Fibroblast of skin of back (primary cell): ENCODE data around the gene TMX2. TPM values are rescaled to one million over a fixed set of nuclear protein-coding genes. Genes with fewer than 3 reads are reported as not detected.
"Not testable (repeated sequence)": the region's sequence is repeated elsewhere in the genome, so short reads cannot be mapped to it uniquely, and the experiment has no call there.

Experiments used
- DNase-seq: peaks from one replicate; pipeline ENCODE4 v3.0.0-alpha.2; 2013
- polyA plus RNA-seq, 2 experiments: library from polyadenylated mRNA; unstranded; fragments of 120-200 nt; gene quantifications; one replicate each; pipeline ENCODE4 v1.2.1, GENCODE V29; 2013; ENCODE audit not compliant: insufficient read length in 2 of 2

TMX2 gene, protein sequence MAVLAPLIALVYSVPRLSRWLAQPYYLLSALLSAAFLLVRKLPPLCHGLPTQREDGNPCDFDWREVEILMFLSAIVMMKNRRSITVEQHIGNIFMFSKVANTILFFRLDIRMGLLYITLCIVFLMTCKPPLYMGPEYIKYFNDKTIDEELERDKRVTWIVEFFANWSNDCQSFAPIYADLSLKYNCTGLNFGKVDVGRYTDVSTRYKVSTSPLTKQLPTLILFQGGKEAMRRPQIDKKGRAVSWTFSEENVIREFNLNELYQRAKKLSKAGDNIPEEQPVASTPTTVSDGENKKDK
- 91.0 TPM for polyA plus RNA-seq (2013, experiment 1 of 2; ENCODE audit: insufficient read length)
- 54.1 TPM for polyA plus RNA-seq (2013, experiment 2 of 2; ENCODE audit: insufficient read length)

DNA sequence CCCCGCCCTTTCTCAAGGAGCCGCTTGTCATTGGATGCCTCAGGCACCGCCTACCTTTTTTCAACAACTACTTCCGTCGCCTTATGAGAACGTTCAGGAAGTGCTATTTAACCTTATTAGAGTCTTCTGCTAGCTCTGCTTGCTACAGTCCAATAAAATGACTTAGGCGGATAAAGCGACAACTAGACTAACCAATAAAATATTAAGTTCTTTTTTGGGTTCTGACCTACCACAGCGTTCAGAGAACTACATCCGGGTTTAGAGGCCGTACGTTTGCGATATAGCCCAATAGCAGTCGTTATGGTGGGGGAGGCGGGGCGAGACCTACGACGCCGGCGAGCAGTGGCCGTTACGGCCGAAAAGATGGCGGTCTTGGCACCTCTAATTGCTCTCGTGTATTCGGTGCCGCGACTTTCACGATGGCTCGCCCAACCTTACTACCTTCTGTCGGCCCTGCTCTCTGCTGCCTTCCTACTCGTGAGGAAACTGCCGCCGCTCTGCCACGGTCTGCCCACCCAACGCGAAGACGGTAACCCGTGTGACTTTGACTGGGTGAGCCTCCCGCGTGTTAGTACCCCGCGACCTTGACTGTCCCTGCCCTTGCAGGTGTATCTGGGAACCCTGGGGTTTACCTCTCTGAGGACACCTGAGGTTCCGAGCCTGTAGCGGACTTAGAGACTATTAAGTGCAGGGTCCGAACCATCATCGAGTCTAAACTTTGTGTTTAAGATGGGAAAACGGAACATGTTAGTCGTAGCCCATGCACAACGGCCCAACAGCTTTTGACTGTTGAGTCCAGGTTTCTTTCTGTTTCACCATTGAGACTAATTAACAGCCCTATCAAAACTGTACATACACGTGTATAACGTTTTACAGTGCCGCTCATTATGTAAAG is at the start of gene TMX2:
Gene TMX2, plus strand, starts transcription at position 338 of the 895 bp plus-strand sequence. Its CDS starts 26 bp downstream, at position 364.
- DNase-seq: peak; percentile 100

DNA sequence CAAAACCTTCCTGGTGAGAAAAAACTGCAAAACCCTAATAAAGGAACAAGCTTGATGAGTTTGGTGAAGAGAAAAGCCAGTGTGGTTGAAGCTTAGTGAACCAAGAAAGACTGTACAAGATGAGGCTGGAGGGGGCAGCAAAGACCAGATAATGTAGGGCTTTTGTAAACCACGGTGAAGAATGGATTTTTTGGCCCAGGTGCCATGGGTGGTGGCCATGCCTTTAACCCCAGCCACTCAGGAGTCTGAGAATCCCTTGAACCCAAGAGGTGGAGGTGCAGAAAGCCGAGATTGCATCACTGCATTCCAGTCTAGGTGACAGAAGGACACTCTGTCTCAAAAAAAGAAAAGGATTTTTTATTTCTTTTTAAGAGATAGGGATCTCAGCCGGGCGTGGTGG is 49.5 kb upstream of the TMX2 start:
- DNase-seq: no peak

DNA sequence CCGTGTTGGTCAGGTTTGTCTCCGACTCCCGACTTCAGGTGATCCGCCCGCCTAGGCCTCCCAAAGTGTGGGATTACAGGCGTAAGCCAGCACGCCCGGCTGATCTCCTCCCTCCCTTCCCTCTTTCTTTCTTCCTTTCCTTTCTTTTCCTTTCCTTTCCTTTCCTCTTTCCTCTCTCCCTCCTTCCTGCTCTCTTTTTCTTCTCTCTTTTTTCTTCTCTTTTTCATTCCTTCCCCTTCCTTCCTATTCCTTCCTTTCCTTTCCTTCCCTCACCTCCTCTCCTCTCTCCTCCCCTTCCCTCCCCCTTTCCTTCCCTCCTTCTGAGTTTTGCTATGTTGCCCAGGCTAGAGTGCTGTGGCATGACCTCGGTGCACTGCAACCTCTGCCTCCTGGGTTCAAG is 48.4 kb upstream of the TMX2 start:
- no peak for DNase-seq

DNA sequence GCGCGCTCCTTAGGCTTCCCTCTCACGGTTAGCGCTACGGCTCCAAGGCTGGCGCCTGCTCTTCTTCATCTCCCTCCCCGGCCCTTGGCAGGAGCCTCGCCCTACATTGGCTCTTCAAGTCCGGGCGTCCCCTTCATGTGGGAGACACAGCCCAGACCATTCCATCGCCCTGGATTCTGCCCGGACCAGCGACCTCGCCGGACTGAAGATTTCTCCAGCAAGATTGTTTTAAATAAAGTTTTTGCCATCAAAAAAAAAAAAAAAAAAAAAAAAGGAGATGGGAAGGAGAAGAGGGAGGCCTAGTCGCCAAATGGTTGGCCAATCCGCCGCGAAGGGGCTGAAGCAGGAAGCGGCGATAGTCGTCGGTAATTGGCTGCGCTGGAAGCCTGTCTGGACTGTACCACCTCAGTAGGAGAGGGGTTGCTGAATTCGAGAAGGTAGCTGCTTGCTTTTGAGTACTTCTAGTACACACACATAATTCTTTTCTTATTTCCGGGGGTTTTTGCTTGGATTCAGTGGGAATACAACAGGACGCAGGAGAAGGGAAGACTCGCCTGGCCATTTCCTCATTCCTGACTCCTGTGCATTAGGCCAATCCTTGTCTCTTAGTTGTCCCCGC is 45.2 kb upstream of the TMX2 start:
- peak; percentile 99 for DNase-seq

DNA sequence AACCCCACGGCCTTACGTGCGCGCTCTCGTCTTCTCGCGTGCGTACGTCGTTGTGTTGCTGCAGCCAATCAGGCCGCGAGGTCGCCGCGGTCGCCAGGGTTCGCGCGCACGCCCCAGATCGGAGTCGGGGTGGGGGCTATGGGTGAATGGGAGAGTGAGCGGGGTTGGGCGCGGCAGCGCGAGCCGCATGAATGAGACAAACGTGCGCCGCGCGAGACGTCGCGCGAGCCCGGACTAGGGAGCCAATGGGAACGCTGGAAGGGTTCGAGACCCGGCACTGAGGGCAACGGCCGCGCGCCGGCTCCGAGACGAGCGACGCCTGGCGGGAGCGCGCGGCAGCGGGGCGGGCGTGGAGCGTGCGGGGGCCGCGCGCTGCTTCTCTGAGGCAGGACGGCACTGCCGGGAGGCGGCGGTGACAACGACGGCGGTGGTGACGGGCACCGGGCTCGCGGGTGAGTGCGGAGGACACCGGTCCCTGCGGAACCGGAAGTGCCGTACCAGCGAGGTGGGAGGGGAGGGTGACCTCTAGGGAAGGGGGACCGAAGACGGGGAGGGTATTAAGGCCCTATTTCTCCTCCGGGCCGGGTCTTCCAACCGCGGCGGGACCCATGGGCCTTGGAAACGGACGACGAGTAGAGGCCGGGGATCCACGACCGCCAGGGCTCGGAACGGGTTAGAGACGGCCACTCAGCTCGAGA is 44.5 kb upstream of the TMX2 start, which contains the start of gene ZDHHC5:
Gene ZDHHC5, plus strand, starts transcription at position 379 of the 698 bp plus-strand sequence. CDS start 4,977 bp downstream, outside the sequence.
- DNase-seq: peak; percentile 99

DNA sequence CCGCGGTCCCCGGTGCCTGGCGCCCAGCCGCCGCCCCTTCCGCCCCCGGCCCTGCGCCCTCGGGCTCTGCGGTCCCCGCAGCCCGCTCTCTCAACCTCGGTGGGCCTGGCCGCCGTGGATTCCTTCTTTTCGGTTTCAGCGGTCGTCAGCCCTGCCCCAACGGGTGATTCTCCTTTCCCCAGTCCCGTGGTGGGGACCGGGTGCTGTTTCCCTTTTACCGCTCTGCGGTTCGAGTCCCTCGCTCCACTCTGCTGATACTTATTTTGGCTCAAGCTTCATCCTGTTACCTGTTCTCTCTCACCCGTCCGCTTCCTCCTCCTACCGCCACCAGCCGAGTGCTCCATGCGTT is 44.0 kb upstream of the TMX2 start:
- no peak for DNase-seq

DNA sequence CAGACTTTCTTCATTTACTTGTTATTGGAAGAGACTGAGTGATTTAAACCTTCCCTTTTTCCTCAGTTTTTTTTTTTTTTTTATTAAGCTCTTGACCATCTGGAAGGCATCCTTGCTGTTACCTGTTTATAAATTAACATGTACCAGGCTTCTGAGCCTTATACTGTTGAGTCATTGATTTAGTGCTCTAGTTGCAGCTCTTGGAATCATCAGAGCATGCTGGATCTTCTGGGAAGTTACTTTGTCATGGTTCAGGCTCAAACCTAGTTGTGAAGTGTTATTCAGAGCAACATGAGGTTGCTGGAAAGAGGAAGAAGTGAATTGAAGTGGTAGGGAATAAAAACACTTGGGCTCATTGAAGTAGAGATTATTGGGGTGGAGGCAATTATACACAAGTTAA is 38.1 kb upstream of the TMX2 start:
- DNase-seq: no peak

DNA sequence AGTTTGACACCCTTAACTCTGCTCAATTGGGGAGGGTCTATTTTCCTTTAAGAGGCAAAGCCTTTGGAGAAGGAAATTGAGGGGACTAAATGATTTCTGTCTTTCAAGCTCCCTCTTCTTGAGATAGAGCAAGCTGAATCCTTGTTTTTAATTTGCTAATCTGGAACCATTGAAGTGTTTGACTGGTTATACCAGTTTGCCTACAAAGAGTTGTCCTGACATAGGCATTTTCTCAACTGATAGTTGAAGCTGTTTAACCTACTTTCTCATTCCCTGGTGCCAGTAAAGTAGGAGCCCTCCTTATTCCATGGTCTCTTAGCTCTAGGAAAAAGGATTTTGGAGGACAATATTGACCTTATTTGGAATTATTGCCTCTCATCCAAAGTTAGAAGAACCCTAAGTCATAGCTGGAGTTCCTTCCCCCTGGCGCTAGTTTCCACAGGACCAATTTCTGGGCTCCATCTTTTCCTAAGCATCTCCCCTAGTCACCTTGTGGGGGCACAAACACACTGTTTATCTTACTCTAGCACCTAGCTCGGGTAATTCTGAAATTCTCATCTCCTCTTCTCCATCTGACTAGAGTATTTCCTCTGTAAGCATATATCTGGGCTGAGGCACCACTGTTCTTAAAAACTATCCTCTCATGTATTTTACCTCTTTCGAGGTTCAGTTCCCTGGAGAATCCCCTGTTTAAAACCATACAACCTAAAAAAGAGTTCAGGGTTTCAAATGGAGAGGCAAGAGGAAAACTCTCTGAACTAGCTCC is 37.0 kb upstream of the TMX2 start:
- DNase-seq: no peak

DNA sequence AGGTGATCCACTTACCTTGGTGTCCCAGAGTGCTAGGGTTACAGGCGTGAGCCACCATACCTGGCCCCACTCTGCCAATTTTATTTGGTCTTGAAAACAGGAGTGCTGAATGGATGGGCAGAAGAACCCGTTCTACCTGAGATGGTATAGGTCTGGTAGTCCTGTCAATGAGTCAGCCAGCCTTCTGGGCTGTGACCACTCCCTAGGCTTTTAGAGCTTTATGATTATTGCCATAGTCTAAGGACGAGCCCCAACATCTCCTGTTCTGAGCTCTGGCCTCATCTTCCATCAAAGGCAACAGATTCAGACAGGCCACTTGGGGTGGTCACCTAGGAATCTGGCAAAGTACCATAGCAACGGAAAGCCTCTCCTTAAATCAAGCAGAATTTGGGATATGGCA is 33.0 kb upstream of the TMX2 start:
- DNase-seq: no peak

DNA sequence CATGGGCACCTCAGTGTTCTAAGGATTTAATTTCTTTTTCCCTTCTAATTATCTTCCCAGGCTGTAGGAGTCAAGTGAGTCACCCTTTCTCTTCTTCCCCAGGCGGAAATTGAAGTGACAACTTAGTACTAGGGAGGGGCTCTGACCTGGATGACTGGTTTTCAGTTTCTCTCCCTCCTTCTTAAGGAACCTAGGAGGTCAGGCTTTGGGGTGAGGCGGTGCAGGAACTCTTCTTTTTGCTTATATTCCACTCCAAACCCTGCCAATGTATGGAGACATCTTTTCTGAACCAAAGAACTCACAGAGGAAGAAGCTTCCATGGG is 31.9 kb upstream of the TMX2 start:
- DNase-seq: peak; percentile 18

DNA sequence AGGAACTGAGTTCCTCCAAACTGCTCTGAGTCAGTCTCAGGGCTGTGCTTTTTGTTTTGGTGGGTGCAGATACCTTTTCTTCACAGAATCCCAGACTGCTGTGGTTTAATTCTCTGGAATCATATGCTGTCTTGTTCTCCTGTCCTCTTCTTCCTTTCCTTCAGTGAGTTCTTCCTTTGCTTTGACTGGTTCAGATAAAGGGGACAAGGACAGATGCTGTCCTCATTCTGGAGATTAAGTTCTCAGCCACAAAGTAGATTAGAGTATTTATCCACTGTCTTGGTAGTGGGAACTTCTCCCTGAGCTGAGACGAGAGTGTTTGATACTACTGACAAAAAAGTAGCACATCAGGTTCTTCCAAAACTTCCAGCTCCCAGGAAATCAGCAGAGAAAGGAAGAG is 31.2 kb upstream of the TMX2 start:
- no peak for DNase-seq

DNA sequence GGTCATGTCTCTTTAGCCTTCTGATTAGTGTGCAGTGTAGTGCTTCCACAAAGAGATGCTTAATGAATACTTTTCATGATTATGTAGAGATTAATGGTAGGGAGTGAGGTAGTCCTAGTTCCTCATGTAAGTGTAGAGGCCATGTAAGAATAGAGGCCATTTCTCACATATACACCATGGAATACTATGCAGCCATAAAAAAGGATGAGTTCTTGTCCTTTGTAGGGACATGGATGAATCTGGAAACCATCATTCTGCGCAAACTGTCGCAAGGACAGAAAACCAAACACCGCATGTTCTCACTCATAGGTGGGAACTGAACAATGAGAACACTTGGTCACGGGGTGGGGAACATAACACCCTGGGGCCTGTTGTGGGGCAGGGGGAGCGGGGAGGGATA is 21.9 kb upstream of the TMX2 start:
- not testable (repeated sequence) for DNase-seq

DNA sequence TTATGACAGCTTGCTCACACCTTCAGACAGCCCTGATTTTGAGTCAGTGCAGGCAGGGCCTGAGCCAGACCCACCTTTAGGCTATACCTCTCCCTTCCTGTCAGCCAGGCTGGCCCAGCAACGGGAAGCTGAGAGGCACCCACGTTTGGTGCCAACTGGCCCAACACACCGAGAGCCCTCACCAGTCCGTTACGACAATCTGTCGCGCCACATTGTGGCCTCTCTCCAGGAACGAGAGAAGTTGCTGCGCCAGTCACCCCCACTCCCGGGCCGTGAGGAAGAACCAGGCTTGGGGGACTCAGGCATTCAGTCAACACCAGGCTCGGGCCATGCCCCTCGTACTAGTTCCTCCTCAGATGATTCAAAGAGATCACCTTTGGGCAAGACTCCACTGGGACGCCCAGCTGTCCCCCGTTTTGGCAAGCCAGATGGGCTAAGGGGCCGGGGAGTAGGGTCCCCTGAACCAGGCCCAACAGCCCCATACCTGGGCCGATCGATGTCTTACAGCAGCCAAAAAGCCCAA is 13.5 kb upstream of the TMX2 start:
- no peak for DNase-seq

DNA sequence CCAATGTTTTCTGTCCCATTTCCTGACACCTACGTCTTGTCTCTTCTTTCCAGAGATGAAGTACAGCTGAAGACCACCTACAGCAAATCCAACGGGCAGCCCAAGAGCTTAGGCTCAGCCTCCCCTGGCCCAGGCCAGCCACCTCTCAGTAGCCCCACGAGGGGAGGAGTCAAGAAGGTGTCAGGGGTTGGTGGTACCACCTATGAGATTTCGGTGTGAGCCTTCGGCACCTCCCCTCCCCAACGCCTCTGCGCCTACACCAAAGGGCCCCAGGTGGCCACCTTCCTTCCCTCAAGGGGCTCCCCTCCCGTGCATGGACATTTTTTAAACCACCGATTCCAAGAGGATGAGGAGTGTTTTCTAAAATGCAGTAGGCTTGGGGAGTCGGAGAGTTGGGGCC is 12.6 kb upstream of the TMX2 start:
- DNase-seq: no peak

DNA sequence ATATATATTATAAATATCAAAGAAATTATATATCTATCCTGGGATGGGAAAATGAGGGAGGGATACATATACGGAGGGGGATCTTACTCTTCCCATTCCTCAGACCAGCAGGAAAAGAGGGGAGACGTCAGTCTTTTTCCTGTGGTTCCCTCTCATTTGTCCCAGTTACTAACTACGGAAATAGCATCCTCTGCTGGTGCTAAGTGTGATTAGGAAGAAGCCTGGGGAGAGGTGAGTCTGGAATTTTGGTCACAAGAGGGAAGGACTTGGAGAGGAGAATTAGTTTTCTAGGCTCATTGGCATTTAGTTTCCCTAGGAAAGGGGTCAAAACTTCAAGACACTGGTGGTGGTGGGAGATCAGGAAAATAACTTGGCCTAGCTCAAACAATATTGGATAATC is 12.0 kb upstream of the TMX2 start:
- DNase-seq: no peak

DNA sequence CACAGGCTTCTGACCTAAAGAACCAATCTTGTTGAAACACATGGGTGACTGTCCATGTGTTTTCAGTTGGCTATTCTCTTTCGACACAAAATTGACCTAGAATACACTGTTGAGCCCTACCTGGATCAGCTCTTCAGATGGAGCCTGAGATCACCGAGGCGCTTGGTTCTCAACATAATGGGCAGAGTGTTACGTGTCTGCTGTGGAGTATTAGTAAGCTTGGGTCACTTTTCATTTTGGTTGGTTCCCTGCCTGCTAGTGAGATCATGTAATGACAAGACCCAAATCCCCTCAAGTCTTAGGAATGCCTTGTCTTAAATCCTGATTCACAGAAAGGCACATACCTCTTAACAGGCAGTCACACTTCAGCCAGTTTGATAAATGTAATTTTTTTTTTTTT is 9.1 kb upstream of the TMX2 start:
- DNase-seq: no peak

DNA sequence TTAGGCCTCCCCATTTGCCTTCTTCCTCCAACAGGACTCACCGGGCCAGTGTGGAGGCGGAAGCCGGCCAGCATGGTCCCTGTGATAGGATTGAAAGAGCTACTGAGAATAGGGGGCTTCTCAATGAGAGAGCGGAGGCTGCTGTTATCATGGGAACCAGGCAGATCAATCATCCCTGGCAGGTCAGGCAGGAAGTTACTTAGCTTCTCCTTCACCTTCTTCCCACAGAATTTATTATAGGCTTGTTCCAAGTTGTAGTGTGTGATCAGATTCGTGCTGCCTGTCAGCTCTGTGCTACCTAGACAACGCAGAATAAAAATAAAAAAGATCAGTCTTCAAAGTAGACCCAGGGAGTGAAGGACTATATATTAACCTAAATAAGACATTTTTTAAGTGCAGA is 7.5 kb upstream of the TMX2 start:
- no peak for DNase-seq

DNA sequence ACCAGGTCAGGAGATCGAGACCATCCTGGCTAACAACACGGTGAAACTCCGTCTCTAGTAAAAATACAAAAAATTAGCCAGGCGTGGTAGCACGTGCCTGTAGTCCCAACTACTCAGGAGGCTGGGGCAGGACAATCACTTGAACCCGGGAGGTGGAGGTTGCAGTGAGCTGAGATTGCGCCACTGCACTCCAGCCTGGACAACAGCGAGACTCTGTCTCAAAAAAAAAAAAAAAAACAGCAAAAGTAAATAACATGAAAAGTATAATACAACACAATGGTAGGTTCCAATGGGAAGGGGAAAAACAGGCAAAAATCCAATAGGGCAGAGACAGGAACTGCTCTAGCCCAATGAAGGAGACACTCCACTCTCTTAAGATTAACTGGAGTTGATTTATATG is 7.0 kb upstream of the TMX2 start:
- DNase-seq: not testable (repeated sequence)

DNA sequence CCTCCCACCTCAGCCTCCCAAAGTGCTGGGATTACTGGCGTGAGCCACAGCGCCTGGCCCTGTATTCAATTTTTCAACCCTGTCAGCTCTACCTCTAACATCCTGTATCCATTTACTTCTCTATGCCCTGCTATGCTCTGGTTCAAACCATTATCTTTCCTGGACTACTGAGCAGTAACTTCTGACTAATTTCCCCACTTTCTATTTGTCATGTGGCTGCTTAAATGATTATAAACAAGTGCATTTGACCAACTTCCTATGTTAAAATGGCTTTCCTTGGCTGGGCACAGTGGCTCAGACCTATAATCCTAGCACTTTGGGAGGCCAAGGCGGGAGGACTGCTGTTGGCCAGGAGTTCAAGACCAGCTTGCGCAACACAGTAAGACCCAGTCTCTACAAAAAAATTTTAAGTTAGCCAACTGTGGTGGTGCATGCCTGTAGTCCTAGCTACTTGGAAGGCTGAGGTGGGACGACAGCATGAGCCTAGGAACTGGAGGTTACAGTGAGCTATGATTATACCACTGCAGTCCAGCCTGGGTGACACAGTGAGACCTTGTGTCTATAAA is 2.5 kb upstream of the TMX2 start:
- DNase-seq: no peak

DNA sequence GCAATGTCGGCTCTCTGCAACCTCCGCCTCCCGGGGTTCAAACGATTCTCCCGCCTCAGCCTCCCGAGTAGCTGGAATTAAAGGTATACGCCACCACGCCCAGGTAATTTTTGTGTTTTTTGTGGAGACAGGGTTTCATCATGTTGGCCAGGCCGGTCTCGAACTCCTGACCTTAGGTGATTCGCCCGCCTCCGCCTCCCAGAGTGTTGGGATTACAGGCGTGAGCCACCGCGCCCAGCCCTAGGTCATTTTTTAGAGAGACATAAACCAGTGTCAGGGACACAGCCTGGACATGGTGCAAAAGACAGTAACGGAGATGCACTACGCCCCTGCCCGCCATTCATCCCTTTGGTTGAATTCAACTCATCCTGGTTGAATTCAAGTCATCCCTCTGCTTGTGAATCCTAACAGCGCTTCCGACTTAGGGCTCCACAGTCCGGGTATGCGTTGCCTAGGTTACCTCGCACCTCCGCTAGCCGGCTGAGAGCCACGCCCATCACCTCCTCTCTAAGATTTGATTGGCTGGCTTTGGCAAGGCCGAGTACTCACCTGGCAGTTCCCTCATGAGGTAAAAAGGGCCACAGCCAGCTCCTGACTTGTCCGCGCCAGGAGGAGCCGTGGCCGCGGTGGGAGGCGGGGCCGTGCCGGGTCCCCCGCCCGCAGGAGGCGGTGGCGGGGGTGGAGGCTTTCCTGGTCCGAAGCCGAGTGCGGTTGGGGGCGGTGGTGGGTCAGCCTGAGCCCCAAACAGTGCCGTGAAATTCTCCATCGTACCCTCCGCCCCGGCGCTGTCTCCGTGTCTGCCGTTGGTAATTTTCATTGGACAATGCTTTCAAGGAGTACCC is 758 bp upstream of the TMX2 start, which contains the start of gene MED19:
Gene MED19, minus strand, starts transcription at position 802 of the 842 bp plus-strand sequence. Its CDS starts 36 bp downstream, at position 766.
- DNase-seq: peak; percentile 65
